Hepatocyte (in vitro differentiated cells): ENCODE measurements around the gene TAS1R3.

ENCODE experiments used
- EZH2 ChIP-seq: fragments of 200-600 bp; sonication (generic); IDR thresholded peaks from 2 replicates; pipeline ENCODE4 v1.6.1; 2016; ENCODE audit warnings: antibody characterized with exemption, mild to moderate bottlenecking, borderline replicate concordance
- TF ChIP-seq, protein P1 (sequence below): fragments of 200-600 bp; sonication (generic); IDR thresholded peaks from 2 replicates; pipeline ENCODE4 v1.5.1; 2016; ENCODE audit warnings: antibody characterized with exemption, mild to moderate bottlenecking; ENCODE audit not compliant: poor library complexity

DNA sequence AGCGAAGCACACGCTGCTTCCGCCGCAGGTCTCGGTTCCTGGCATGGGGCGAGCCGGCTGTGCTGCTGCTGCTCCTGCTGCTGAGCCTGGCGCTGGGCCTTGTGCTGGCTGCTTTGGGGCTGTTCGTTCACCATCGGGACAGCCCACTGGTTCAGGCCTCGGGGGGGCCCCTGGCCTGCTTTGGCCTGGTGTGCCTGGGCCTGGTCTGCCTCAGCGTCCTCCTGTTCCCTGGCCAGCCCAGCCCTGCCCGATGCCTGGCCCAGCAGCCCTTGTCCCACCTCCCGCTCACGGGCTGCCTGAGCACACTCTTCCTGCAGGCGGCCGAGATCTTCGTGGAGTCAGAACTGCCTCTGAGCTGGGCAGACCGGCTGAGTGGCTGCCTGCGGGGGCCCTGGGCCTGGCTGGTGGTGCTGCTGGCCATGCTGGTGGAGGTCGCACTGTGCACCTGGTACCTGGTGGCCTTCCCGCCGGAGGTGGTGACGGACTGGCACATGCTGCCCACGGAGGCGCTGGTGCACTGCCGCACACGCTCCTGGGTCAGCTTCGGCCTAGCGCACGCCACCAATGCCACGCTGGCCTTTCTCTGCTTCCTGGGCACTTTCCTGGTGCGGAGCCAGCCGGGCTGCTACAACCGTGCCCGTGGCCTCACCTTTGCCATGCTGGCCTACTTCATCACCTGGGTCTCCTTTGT lies 2.6 kb downstream of the TAS1R3 start:
- TF ChIP-seq, protein P1, sequence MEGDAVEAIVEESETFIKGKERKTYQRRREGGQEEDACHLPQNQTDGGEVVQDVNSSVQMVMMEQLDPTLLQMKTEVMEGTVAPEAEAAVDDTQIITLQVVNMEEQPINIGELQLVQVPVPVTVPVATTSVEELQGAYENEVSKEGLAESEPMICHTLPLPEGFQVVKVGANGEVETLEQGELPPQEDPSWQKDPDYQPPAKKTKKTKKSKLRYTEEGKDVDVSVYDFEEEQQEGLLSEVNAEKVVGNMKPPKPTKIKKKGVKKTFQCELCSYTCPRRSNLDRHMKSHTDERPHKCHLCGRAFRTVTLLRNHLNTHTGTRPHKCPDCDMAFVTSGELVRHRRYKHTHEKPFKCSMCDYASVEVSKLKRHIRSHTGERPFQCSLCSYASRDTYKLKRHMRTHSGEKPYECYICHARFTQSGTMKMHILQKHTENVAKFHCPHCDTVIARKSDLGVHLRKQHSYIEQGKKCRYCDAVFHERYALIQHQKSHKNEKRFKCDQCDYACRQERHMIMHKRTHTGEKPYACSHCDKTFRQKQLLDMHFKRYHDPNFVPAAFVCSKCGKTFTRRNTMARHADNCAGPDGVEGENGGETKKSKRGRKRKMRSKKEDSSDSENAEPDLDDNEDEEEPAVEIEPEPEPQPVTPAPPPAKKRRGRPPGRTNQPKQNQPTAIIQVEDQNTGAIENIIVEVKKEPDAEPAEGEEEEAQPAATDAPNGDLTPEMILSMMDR = no peak
- TF ChIP-seq EZH2 = no peak
